H9 (cell line): ENCODE data around the gene FOS. TPM values are rescaled to one million over a fixed set of nuclear protein-coding genes. Genes with fewer than 3 reads are reported as not detected.

Experiments used
- DNase-seq: peaks from one replicate; pipeline ENCODE4 v3.0.0-alpha.2; 2017
- H2AFZ ChIP-seq: one replicate; pipeline ENCODE4 v1.6.1; 2013; ENCODE audit warnings: mild to moderate bottlenecking, low read length, control low read depth, moderate library complexity
- H2AK5ac ChIP-seq: 2 replicates; pipeline ENCODE4 v1.6.1; 2013; ENCODE audit warnings: low read length, control low read depth, mixed read lengths; ENCODE audit not compliant: insufficient read length
- H2BK120ac ChIP-seq: one replicate; pipeline ENCODE4 v1.6.1; 2013; ENCODE audit warnings: low read depth, mild to moderate bottlenecking, low read length, control low read depth, inconsistent platforms; ENCODE audit not compliant: poor library complexity, severe bottlenecking
- H2BK12ac ChIP-seq: 2 replicates; pipeline ENCODE4 v1.6.1; 2013; ENCODE audit warnings: low read length, control low read depth, mixed read lengths, low read depth; ENCODE audit not compliant: insufficient read length
- H2BK15ac ChIP-seq: 2 replicates; pipeline ENCODE4 v1.6.1; 2013; ENCODE audit warnings: low read depth, low read length, control low read depth
- H2BK20ac ChIP-seq: one replicate; pipeline ENCODE4 v1.6.1; 2013; ENCODE audit warnings: low read depth, mild to moderate bottlenecking, low read length, control low read depth, inconsistent platforms; ENCODE audit not compliant: poor library complexity, severe bottlenecking
- H2BK5ac ChIP-seq: 2 replicates; pipeline ENCODE4 v1.6.1; 2013; ENCODE audit warnings: low read length, control low read depth, mixed read lengths; ENCODE audit not compliant: insufficient read length
- H3K14ac ChIP-seq: 2 replicates; pipeline ENCODE4 v1.6.1; 2013; ENCODE audit warnings: low read length, control low read depth; ENCODE audit not compliant: insufficient read depth
- H3K18ac ChIP-seq: 2 replicates; pipeline ENCODE4 v1.6.1; 2013; ENCODE audit warnings: low read depth, mild to moderate bottlenecking, mixed read lengths, low read length, control low read depth; ENCODE audit not compliant: insufficient read length
- H3K23ac ChIP-seq: 2 replicates; pipeline ENCODE4 v1.6.1; 2013; ENCODE audit warnings: low read length, control low read depth, mixed read lengths, low read depth; ENCODE audit not compliant: insufficient read length
- H3K23me2 ChIP-seq: 2 replicates; pipeline ENCODE4 v1.6.1; 2013; ENCODE audit warnings: low read depth, mild to moderate bottlenecking, mixed read lengths, low read length, control low read depth; ENCODE audit not compliant: insufficient read length, poor library complexity, severe bottlenecking
- H3K27ac ChIP-seq: 2 replicates; pipeline ENCODE4 v1.5.1; 2013; ENCODE audit warnings: low read length, control low read depth, mixed read lengths, low read depth; ENCODE audit not compliant: insufficient read length
- H3K27me3 ChIP-seq: 2 replicates; pipeline ENCODE4 v1.6.1; 2013; ENCODE audit warnings: low read length, control low read depth, inconsistent platforms; ENCODE audit not compliant: insufficient read depth
- H3K4ac ChIP-seq: 2 replicates; pipeline ENCODE4 v1.6.1; 2013; ENCODE audit warnings: low read depth, mild to moderate bottlenecking, control low read depth, inconsistent platforms, low read length, moderate library complexity
- H3K4me1 ChIP-seq: 2 replicates; pipeline ENCODE4 v1.6.1; 2013; ENCODE audit warnings: low read length, control low read depth, inconsistent platforms; ENCODE audit not compliant: insufficient read depth
- H3K4me2 ChIP-seq: 2 replicates; pipeline ENCODE4 v1.6.1; 2013; ENCODE audit warnings: low read length, control low read depth, mixed read lengths; ENCODE audit not compliant: insufficient read length, insufficient read depth
- H3K56ac ChIP-seq: 2 replicates; pipeline ENCODE4 v1.6.1; 2013; ENCODE audit warnings: low read depth, mild to moderate bottlenecking, mixed read lengths, low read length, control low read depth; ENCODE audit not compliant: insufficient read length
- H3K79me1 ChIP-seq: 2 replicates; pipeline ENCODE4 v1.6.1; 2013; ENCODE audit warnings: low read depth, mild to moderate bottlenecking, moderate library complexity, low read length, control low read depth, inconsistent platforms; ENCODE audit not compliant: insufficient read depth, poor library complexity, severe bottlenecking
- H3K79me2 ChIP-seq: 2 replicates; pipeline ENCODE4 v1.6.1; 2013; ENCODE audit warnings: low read length, control low read depth, inconsistent platforms; ENCODE audit not compliant: insufficient read depth
- H3K9ac ChIP-seq: 2 replicates; pipeline ENCODE4 v1.6.1; 2013; ENCODE audit warnings: low read length, control low read depth, mixed read lengths; ENCODE audit not compliant: insufficient read length; ENCODE audit errors: extremely low read depth
- H3K9me3 ChIP-seq: one replicate; pipeline ENCODE4 v1.6.1; 2013; ENCODE audit warnings: low read depth, low read length, inconsistent platforms; ENCODE audit not compliant: control insufficient read depth
- H3T11ph ChIP-seq: one replicate; pipeline ENCODE4 v1.6.1; 2013; ENCODE audit warnings: mild to moderate bottlenecking, low read length, control low read depth, inconsistent platforms
- H4K20me1 ChIP-seq: one replicate; pipeline ENCODE4 v1.6.1; 2013; ENCODE audit not compliant: control insufficient read depth, insufficient read length, insufficient read depth
- H4K5ac ChIP-seq: 2 replicates; pipeline ENCODE4 v1.6.1; 2013; ENCODE audit warnings: low read depth, mild to moderate bottlenecking, mixed read lengths, low read length, control low read depth; ENCODE audit not compliant: insufficient read length
- H4K8ac ChIP-seq: replicated peaks from 2 replicates; pipeline ENCODE4 v1.6.1; 2013; ENCODE audit warnings: low read length, control low read depth, mixed read lengths, low read depth; ENCODE audit not compliant: insufficient read length
- H4K91ac ChIP-seq: 2 replicates; pipeline ENCODE4 v1.6.1; 2013; ENCODE audit warnings: low read depth, mild to moderate bottlenecking, moderate library complexity, mixed read lengths, low read length, control low read depth; ENCODE audit not compliant: insufficient read length
- H3K27ac Mint-ChIP-seq, 3 experiments: 2 replicates in 2 of 3; 3 replicates in 1 of 3; pipeline ENCODE4 v1.8.0; 2020 to 2021; ENCODE audit warnings: mixed read lengths in 3 of 3, mild to moderate bottlenecking in 1 of 3, moderate library complexity in 1 of 3
- H3K27me3 Mint-ChIP-seq: 2 replicates; pipeline ENCODE4 v1.8.0; 2021; ENCODE audit warnings: low read depth, mild to moderate bottlenecking, moderate library complexity, mixed read lengths
- H3K36me3 Mint-ChIP-seq, 3 experiments: 2 replicates in 2 of 3; 3 replicates in 1 of 3; pipeline ENCODE4 v1.8.0; 2020 to 2021; ENCODE audit warnings: low read depth in 3 of 3, mixed read lengths in 3 of 3; ENCODE audit not compliant: insufficient read depth in 1 of 3
- H3K4me1 Mint-ChIP-seq, 2 experiments: 2 replicates each; pipeline ENCODE4 v1.8.0; 2020; ENCODE audit warnings: mixed read lengths in 2 of 2
- H3K4me3 Mint-ChIP-seq, 2 experiments: 2 replicates in 1 of 2; 3 replicates in 1 of 2; pipeline ENCODE4 v1.8.0; 2020 to 2021; ENCODE audit warnings: mild to moderate bottlenecking in 2 of 2, mixed read lengths in 2 of 2, moderate library complexity in 1 of 2
- H3K9me3 Mint-ChIP-seq, 2 experiments: 2 replicates in 1 of 2; 3 replicates in 1 of 2; pipeline ENCODE4 v1.8.0; 2020; ENCODE audit warnings: mild to moderate bottlenecking in 2 of 2, mixed read lengths in 2 of 2, moderate library complexity in 1 of 2
- CTCF ChIP-seq: fragments of 200-600 bp; sonication (generic); conservative IDR thresholded peaks from 3 replicates; pipeline ENCODE4 v1.8.0; 2021; ENCODE audit warnings: antibody characterized with exemption, mild to moderate bottlenecking
- WGBS: extraction: QIAGEN DNeasy Blood & Tissue Kit; methylation state at CpG from one replicate; pipeline ENCODE4 v1.1.7; 2013; ENCODE audit warnings: missing lambda C conversion rate, low lambda C conversion rate, mixed read lengths; ENCODE audit not compliant: insufficient read length; ENCODE audit errors: extremely low coverage; 5-methylcytosine and 5-hydroxymethylcytosine counted together
- total RNA-seq: library from RNA; stranded (reverse); gene quantifications from 2 replicates; pipeline ENCODE4 v1.2.1, GENCODE V29; 2021

The FOS gene
- total RNA-seq, 1 experiment from 2014 or later, result 33.9 TPM

- no peak overlapping the region; a peak in 1 of 7 replicates for H3K27ac Mint-ChIP-seq
- no peak for TF ChIP-seq CTCF
- no peaks in the 10 kb centered on the region for H3K79me2 ChIP-seq
- no peaks in the 10 kb centered on the region for H3K9me3 Mint-ChIP-seq
- no peaks in the 10 kb centered on the region for H4K20me1 ChIP-seq
- H2AFZ ChIP-seq, result no peak overlapping the region
- no peak overlapping the region for H2AK5ac ChIP-seq
- no peaks in the 10 kb centered on the region for H3K79me1 ChIP-seq
- H3K9ac ChIP-seq, result no peak overlapping the region
- no peaks in the 10 kb centered on the region for H3K36me3 Mint-ChIP-seq
- no peak overlapping the region for H2BK12ac ChIP-seq
- no peak overlapping the region for H3K27ac ChIP-seq
- no peaks in the 10 kb centered on the region; the same call in 1 of the 2 replicates for H3K4me1 ChIP-seq
- no peak overlapping the region for H2BK15ac ChIP-seq
- no peak overlapping the region for H3K56ac ChIP-seq
- DNase-seq, result no peak
- no peak overlapping the region for H3K14ac ChIP-seq
- no CpG with 5 or more reads among the region's 5 CpGs for WGBS
- H3K4me2 ChIP-seq, result no peak overlapping the region
- H3K23ac ChIP-seq, result no peak overlapping the region
- H4K8ac ChIP-seq, result no peak overlapping the region
- H4K5ac ChIP-seq, result no peak overlapping the region
- no peak overlapping the region for H3T11ph ChIP-seq
- no peak overlapping the region for H3K18ac ChIP-seq
- no peaks in the 10 kb centered on the region for H3K23me2 ChIP-seq
- no peaks in the 10 kb centered on the region for H3K27me3 ChIP-seq
- no peak overlapping the region for H2BK120ac ChIP-seq
- H4K91ac ChIP-seq, result no peak overlapping the region
- H3K4me1 Mint-ChIP-seq, result peaks cover 24% of the 10 kb centered on the region in 2 experiments
- no peaks in the 10 kb centered on the region for H3K9me3 ChIP-seq
- H2BK20ac ChIP-seq, result no peak overlapping the region
- H3K4ac ChIP-seq, result no peak overlapping the region
- H3K4me3 Mint-ChIP-seq, result no peak overlapping the region
- H2BK5ac ChIP-seq, result no peak overlapping the region
- H3K27me3 Mint-ChIP-seq, result peaks cover 2% of the 10 kb centered on the region; the same call in 1 of the 2 replicates
Observed at GRCh38 chr14:75244121-75244520, 34.5 kb upstream of the FOS start.
